ENCODE results near the gene CCP110. TPM values are rescaled to one million over a fixed set of nuclear protein-coding genes. Genes with fewer than 3 reads are reported as not detected.

The CCP110 gene
- total and polyA plus RNA-seq, 2 of the 13 experiments (the other 11 are each of a cell fraction or from before 2014, with no cell fraction given), result 10.0 to 11.1 TPM

- no peak for TF ChIP-seq FUBP1 (CRISPR knock-in tag; IDR thresholded peaks at IDR 0.05; ENCODE audit: borderline replicate concordance)
- TF ChIP-seq NCOA2 (CRISPR knock-in tag; IDR thresholded peaks at IDR 0.05), result no peak
- TF ChIP-seq ZNF7 (CRISPR knock-in tag; IDR thresholded peaks at IDR 0.05), result 0 out of 2 replicates have a peak, but pooled peaks have one; percentile 23
- TF ChIP-seq ZNF3 (CRISPR knock-in tag; IDR thresholded peaks at IDR 0.05), result no peak
- peak; percentile 93; the same call in 1 of the 2 replicates for TF ChIP-seq ZNF772 (CRISPR knock-in tag; IDR thresholded peaks at IDR 0.05)
- peak; percentile 72 for TF ChIP-seq TFDP1 (CRISPR knock-in tag; IDR thresholded peaks at IDR 0.05; ENCODE audit: borderline replicate concordance)
- TF ChIP-seq IRX3 (CRISPR knock-in tag; IDR thresholded peaks at IDR 0.05; ENCODE audit: borderline replicate concordance, low read depth), result 0 out of 2 replicates have a peak, but pooled peaks have one; percentile 74
- 0 out of 2 replicates have a peak, but pooled peaks have one; percentile 17 for TF ChIP-seq RFX5 (IDR thresholded peaks at IDR 0.05; ENCODE audit: low read depth, low read length)
- peak; percentile 48; the same call in 1 of the 2 replicates for TF ChIP-seq RAD21 (CRISPR knock-in tag; IDR thresholded peaks at IDR 0.05)
- TF ChIP-seq ZBED4 (CRISPR knock-in tag; IDR thresholded peaks at IDR 0.05; ENCODE audit: borderline replicate concordance), result no peak
- TF ChIP-seq RBM39 (IDR thresholded peaks at IDR 0.05; ENCODE audit: low read depth, low read length, poor library complexity, severe bottlenecking), result peak; percentile 97
- peak; percentile 15 for TF ChIP-seq ZFP36 (IDR thresholded peaks at IDR 0.05; ENCODE audit: borderline replicate concordance, low read depth, low read length, partially characterized antibody)
- TF ChIP-seq ZBTB7A (CRISPR knock-in tag; IDR thresholded peaks at IDR 0.05), result peak; percentile 58; the same call in 1 of the 2 replicates
- no peak for TF ChIP-seq MEIS1 (CRISPR knock-in tag; IDR thresholded peaks at IDR 0.05; ENCODE audit: borderline replicate concordance)
- 0 out of 2 replicates have a peak, but pooled peaks have one; percentile 4 for TF ChIP-seq ZBTB39 (CRISPR knock-in tag; IDR thresholded peaks at IDR 0.05)
- no peak for TF ChIP-seq ZBTB8A (CRISPR knock-in tag; IDR thresholded peaks at IDR 0.05; ENCODE audit: borderline replicate concordance, low read depth)
- TF ChIP-seq NONO (IDR thresholded peaks at IDR 0.05), result no peak
- peak; percentile 89 for TF ChIP-seq NONO (CRISPR knock-in tag; conservative IDR thresholded peaks at IDR 0.05)
Observed at GRCh38 chr16:19555186-19555937, 31.6 kb downstream of the CCP110 start, which contains the start of gene VPS35L (continued).
